Fibroblast of skin of right quadriceps (primary cell): ENCODE measurements around the gene EFTUD2.
A peak's percentile ranks its signal among the peaks of the same experiment; 100 is the strongest.
"Not testable (repeated sequence)": the region's sequence is repeated elsewhere in the genome, so short reads cannot be mapped to it uniquely, and the experiment has no call there.

ENCODE experiments used
- DNase-seq: peaks from one replicate; pipeline ENCODE4 v3.0.0-alpha.2; 2013

The EFTUD2 gene

DNA sequence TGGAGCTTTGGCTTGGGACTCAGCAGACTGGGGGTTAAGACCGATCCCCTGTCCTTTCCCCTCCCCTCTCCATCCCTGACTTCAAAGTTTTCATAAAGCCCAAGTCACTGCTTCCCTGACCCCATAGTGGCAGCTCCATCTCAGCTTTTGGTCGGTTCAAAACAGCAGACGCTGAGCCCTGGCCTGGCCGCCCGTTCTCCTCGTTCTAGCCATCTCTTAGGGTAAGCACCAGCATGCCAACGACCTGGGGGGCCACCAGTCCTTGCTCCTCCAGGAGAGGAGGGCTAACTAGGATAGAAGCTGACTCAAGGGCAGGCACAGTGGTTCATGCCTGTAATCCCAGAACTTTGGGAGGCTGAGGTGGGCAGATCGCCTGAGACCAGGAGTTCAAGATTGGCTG lies 53.0 kb downstream of the EFTUD2 start:
- DNase-seq = no peak

DNA sequence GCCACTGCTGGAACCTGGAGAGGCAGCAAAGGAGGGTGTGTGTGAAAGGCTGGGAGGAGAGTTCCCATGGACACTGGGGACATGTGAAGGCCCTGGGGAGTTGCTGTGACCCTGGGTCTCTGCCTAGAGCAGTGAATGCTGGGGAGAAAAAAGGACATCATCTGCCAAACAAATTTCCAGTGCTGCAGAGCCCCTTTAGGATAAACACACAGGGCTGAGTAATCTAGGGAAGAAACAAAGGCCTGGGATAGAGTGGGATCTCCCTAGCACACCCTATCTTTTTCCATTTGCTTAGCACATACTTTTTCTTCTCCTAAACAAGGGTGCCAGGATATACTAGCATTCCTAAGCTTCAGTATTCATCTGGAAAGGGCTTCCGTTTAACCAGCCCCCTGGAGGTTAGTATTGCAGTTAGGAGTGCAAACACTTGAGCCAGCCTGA lies 54.8 kb downstream of the EFTUD2 start:
- DNase-seq = peak; percentile 35

DNA sequence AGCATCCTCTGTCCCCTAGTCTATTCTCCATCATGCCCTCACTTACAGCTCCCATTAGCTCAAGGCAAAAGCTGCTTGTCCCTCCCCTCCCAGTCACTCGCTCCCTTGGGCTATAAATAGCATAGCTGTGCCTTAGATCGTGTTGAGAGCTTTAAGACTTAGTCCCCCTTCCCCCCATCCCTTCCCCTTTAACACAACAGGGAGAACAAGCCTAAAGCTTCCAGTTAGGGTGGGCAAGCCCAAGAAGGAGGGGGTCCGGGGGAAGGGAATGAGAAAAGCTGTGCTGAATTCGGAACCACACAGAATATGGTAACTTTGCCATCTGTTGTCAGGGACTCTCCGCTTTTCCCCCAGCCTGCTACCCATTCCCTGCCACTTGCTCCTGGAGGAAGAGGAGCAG lies 56.5 kb downstream of the EFTUD2 start:
- DNase-seq = peak; percentile 48

DNA sequence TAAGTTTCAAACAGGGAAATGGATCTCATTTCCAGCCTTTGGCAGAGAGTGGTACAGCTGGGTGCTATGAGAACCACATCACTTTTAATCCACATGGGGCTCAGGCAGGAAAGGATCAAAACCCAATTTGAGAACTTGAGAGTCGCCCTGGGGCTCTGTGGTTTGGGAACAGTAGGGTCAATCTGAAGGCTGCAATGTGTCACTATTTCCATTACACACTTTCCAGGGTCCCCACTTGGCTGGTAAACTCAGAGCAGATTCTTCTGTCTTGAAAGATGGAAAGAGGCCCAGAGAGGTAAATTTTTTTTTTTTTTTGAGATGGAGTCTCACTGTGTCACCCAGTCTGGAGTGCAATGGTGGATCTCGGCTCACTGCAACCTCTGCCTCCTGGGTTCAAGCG lies 58.3 kb downstream of the EFTUD2 start:
- DNase-seq = no peak

DNA sequence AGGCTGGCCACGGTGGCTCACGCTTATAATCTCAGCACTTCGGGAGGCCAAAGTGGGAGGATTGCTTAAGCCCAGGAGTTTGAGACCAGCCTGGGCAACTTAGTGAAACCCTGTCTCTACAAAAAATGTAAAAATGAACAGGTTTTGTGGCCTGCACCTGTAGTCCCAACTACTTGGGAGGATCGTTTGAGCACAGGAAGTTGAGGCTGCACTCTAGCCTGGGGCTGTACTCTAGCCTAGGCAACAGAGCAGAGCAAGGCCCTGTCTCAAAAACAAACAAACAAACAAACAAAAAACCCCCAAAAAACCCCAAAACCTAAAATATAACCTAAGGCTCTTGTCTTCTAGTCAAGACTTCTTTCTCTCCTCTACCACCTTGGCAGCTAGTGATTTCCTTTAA lies 59.0 kb downstream of the EFTUD2 start:
- no peak for DNase-seq

DNA sequence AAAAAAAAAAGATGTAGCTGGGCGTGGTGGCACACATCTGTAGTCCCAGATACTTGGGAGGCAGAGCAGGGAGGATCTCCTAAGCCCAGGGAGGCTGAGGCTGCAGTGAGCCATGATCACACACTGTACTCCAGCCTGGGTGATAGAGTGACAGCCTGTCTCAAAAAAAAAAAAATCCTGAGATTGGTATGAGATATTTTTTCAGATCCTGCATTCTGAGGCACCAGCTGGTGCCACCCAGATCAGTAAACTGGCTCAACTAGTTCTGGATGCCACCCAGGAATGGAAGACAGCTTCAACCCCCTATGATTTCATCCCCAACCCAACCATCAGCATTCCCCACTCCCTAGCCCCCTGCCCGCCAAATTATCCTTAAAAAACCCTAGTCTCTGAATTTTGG lies 62.0 kb downstream of the EFTUD2 start:
- DNase-seq = no peak

DNA sequence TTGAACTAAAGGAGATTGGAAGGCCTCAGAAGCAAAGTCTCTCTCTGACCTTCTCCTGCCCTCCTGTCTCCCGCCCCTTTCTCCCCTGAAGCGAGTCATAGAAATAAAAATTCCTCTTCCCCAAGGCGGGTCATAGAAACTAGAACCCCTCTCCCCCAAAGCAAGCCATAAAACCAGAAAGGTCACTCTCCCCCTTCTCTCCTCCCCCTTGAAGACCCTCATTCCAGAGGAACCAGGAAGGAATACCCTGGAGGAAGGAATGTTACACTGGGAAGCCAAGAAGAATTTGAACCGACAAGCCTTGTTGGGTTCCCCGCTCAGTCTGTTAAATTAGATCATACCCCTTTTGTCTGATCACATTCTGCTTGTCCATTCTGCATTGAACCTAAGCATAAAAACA lies 66.4 kb downstream of the EFTUD2 start:
- no peak for DNase-seq

DNA sequence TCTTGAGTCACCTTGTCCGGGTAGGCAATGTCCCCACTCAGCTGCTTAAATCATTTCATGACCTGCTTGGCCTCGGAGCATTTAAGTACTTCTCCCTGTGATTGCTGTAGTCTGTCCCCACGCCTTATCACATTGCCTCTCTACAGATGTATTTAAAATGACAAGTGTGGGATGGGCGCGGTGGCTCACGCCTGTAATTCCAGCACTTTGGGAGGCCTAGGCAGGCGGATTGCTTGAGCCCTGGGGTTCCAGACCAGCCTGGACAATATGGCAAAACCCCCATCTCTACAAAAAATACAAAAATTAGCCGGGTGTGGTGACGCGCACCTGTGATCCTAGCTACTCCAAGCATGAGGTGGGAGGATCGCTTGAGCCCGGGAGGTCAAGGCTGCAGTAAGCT lies 67.9 kb downstream of the EFTUD2 start:
- DNase-seq = no peak

DNA sequence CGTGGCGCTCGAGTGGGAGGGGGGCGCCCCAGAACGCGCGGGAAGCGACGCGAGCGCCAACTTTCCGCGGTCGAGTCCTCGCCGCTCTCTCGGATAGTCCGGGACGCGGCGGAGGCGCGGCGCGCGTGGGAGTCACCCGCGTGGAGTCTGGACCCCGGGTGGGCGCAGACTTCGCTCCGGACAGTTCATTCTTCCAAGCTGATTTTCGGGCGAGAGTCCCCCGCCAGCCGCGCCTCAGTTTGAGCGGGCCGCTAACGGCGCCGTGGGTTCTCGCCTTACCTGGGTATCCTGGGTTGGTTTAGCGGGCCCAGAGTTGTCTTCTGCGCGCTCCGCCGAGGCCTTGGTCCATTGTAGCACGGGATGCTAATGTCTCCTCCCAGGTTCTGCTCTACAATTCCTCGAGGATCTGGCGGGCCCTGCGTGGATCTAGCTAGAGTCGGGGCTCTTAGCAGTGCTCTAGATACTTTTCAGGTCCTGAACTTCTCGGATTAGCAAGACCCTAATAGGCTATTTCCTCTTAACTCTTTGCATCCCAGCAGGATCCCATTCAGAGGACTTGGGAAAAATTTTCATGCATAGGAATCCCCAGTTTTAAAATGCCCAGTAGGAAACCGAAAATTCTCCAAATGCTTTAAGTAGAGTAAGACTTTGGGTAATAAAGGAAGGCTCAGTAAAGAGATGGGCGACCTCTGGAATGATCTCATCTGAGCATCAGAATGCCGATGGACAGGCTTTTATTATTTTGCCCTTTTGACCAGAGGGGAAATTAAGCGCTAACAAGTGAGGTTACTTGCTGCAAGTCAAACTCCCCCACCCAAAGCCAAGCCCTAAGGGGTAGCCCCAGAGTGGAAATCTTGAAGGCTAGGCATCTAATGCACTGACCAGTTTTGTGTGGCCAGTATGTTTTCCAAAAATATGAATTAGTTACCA lies 68.6 kb downstream of the EFTUD2 start:
- peak; percentile 21 for DNase-seq

DNA sequence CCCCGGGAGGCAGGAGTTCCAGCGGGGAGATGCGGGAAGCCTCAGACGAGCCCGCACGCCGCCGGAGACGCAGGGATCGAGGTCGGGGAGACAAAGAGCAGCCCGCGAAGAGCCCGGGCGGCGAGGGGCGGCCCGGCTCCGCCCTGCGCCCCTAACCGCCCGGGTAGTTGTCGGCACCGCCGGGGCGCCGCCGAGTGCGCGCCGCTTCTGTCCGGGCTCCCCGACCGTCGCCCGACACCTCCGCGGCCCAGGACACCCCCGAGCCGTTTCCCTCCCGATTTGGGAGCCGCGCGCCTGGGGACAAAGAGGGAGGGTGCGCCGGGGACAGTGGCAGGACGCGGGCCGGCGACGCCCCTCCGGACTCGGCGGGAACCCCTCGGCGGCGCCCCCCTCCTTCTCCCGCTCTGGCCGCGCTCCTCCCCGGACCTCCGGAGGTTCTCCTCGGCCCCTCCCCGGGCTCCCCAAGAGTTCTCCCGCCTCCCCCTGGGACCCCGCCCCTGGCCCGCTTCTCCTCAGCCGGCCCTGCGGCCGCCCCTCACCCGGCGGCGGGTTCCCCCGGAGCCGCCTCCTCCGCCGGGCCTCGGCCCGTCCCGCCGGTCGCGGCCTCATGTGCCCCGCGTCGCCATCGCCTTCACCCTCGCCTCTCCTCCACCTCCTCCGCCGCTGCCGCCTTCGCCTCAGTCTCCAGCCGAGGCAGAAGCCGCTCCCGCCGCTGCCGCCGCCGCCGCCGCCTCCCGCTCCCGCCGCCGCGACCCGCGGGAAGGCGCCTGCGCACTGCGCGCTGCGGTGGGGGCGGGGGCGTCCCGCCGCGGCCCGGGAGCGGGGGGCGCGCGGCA lies 69.5 kb downstream of the EFTUD2 start, which contains the start of gene GJC1:
TSS of gene GJC1 (minus strand) at position 765 of the 836 bp plus-strand sequence. CDS start 24,470 bp downstream, outside the sequence.
- peak; percentile 53 for DNase-seq

DNA sequence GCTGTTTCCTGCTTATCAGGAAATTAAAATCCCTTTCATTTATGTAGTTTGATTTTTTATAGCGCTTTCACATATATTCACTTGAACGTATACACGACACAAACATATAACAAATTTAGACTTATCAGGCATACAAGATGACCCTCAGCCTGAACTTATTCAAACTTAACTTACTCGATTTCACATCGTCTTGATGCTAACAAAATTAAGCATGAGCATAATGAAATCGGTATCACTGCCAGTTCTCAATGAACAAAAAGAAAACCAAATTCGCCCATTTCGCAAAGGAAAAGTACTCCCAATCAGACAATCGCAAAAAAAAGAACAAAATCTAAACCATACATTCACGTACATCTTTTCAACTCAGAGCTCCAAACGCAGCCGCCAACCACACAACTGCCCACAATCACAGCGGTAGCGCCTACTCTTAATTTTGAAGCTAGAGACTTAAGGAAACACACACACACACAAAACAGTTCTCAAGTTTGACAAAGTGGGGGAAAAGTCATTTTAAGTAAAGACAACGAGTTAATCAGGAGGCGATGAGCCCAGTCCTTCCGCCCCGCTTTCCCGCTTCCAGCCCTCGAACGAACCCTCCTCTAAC lies 70.2 kb downstream of the EFTUD2 start:
- DNase-seq = peak; percentile 23

DNA sequence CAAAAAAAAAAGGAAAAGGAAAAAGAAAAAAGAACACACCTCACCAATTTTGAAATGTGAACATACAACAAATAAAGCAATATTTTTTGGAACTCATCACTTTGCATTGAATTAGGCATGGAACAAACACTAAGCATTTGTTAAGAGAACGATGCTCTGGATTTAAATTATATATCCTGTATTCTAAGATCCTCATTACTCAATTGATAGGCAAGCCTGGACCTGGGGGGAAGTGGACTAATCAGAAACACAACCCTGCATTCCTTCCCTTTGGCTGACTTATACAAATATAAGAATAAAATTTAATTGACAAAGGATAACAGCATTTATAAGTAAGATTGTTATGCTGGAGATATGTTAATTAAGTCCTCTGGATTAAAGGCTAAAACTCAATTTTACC lies 71.4 kb downstream of the EFTUD2 start:
- peak; percentile 37 for DNase-seq

DNA sequence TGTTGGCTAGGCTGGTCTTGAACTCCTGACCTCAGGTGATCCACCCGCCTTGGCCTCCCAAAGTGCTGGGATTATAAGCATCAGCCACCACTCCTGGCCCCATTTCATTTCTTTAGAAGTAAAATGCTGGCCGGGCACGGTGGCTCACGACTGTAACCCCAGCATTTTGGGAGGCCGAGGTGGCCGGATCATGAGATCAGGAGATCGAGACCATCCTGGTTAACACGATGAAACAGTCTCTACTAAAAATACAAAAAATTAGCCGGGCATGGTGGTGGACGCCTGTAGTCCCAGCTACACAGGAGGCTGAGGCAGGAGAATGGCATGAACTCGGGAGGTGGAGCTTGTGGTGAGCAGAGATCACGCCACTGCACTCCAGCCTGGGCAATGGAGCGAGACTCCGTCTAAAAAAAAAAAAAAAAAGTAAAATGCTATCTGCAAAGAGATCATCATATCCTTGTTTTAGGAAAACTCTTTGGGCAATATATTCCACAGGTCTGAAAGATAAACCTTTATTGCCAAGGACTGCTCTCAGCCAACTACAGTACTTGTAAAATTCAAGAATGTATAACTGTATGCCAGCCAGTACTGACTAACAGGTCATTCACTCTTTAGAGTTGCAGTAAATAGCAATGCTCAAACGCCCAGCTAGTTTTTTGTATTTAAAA lies 73.0 kb downstream of the EFTUD2 start:
- no peak for DNase-seq

DNA sequence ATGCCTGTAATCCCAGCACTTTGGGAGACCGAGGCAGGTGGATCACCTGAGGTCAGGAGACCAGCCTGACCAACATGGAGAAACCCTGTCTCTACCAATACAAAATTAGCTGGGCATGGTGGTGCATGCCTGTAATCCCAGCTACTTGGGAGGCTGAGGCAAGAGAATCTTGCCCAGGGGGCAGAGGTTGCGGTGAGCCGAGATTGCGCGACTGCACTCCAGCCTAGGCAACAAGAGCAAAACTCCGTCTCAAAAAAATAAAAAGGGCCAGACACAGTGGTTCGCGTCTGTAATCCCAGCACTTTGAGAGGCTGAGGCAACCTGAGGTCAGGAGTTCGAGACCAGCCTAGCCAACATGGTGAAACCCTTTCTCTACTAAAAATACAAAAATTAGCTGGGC lies 74.0 kb downstream of the EFTUD2 start:
- not testable (repeated sequence) for DNase-seq

DNA sequence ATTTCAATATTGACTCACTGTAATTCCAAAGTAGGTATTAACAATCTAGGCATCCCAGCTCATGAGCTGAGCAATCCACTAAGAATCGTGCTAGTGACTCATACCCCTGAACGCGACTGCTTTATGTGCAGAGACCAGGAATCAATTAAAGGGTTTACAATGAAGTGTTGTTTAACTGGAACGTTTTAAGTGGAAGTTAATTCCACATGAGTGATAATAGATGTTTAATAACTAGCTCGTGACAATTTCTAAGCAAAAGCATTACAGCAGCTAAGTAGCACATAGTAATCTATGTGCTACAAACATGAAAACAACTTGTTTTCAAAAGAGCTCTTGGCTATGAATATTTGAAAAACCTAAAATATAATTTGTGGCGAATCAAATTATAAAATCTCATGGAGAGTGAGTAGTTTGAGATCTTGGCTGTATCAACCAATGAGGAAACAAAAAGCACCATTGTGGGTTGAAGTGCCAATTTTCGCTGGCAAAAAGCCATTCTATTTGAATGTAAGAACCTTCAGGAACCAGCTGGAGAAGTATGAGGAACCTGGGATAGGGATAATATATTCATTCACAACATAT lies 78.5 kb downstream of the EFTUD2 start:
- peak; percentile 96 for DNase-seq

DNA sequence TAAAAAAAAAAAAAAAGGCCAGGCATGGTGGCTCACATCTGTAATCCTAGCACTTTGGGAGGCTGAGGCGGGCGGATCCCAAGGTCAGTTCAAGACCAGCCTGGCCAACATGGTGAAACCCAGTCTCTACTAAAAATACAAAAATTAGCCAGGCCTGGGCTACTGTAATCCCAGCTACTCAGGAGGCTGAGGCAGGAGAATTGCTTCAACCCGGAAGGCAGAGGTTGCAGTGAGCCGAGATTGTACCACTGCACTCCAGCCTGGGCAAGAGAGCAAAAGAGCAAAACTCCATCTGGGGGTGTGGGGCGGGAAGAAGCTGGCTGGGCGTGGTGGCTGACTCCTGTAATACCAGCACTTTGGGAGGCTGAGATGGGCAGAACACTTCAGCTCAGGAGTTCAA lies 80.7 kb downstream of the EFTUD2 start:
- DNase-seq = not testable (repeated sequence)

DNA sequence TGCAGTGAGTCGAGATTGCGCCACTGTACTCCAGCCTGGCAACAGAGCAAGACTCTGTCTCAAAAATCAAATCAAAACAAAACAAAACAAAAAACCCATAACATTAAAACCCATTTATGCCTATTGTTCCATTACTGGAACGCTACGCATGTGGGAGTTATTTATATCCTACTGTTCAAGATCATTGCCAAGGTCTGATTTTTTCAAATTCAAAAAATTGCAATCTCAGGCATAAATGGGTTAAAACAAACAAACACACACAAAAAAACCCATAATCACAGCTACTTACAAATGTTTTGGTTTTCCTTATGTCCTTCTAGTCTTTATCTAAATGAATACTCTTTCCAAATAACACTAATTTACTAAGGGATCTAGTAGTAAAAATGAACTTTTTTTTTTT lies 87.0 kb downstream of the EFTUD2 start:
- no peak for DNase-seq

DNA sequence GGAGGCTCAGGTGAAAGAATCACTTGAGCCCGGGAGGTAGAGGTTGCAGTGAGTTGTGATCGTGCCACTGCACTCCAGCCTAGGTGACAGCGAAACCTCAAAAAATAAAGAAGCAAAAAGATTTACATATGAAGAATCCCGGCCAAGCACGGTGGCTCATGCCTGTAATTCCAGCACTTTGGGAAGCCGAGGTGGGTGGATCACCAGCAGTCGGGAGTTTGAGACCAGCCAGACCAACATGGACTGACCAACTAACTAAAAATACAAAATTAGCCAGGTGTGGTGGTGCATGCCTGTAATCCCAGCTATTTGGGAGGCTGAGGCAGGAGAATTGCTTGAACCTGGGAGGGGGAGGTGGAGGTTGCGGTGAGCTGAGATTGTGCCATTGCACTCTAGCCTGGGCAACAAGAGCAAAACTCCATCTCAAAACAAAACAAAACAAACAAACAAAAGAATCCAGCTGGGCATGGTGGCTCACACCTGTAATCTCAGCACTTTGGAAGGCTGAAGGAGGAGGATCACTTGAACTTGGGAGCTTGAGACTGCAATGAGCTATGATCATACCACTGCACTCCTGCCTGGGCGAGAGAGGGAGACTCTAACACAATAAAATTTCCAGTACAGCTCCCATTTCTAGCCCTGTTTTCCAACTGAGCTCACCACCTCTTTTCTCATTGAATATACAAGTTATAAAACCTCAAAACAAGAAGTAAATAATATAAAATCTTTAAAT lies 90.4 kb downstream of the EFTUD2 start:
- DNase-seq = not testable (repeated sequence)

DNA sequence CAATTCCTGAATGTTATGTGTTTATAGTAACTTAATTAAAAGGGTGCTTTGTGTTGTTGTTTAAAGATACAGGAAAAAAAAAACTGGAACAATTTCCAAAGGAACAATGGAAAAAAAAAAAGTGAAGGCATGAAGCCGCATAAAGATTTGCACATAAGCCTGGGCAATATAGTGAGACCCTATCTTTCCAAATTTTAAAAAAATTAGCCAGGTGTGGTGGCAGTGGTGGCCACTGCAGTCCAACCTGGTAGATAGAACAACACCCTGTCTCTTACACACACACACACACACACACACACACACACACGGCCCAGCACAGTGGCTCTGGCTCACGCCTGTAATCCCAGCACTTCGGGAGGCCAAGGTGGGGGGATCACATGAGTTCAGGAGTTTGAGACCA lies 91.1 kb downstream of the EFTUD2 start:
- no peak for DNase-seq

DNA sequence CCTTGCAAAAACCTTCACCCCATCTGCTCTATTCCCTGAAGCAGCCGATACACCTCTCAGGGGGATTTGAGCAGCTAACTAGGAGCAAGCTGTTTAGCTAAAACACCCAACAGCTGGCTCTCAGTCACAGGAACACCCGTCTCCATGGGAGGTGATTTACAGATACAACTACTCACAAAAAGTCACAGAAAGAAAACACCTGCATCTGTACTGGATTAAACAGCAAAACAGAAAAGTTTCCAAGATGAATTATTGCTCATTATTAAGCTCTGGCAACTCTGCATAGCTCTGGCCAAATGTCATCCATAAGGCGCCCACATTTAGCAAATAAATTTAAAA lies 91.5 kb downstream of the EFTUD2 start:
- peak; percentile 75 for DNase-seq

DNA sequence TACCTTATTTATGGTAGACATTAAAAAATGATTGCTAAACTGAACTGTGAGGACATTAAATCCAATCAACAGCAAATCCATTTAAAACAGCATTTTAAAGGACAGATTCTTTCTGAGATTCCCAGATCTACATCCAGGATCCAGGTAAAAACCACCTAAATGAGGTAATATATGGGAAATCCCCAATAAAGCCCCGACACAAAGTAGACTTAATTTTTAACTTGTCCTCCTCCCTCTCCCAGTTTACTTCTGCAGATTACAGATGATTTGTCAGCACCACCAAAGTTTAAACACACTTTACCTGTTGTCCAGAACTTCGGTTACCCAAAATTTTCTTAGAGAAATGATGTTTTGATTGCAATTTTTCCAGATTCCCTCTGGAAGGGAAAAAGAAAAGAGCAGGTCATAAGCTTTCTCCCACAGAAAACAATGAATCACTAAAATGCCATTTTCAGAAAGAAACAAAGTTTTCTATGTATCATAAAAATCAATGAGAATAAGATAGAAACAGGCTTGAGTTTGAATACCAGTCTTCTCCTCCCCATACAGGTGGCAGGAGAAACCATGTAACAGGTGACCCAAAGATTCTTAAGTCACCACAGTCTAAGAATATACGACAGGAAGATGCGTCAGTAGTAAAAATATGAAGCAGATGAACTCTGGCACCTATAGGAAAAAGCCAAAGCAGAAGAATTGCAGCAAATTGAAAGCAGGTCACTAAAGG lies 92.0 kb downstream of the EFTUD2 start:
- DNase-seq = no peak
